B cell (primary cell): ENCODE data around the gene PTPN7.

Source experiments
- EZH2 ChIP-seq: IDR thresholded peaks from 2 replicates; pipeline ENCODE4 v1.6.1; 2012; ENCODE audit warnings: borderline replicate concordance, low read depth, mild to moderate bottlenecking, moderate library complexity, low read length; ENCODE audit not compliant: insufficient read depth, poor library complexity, severe bottlenecking
- TF ChIP-seq, protein P1 (sequence below): fragments of 200-600 bp; IDR thresholded peaks from one replicate; pipeline ENCODE4 v1.8.0; 2022; ENCODE audit warnings: antibody characterized with exemption, mild to moderate bottlenecking

DNA sequence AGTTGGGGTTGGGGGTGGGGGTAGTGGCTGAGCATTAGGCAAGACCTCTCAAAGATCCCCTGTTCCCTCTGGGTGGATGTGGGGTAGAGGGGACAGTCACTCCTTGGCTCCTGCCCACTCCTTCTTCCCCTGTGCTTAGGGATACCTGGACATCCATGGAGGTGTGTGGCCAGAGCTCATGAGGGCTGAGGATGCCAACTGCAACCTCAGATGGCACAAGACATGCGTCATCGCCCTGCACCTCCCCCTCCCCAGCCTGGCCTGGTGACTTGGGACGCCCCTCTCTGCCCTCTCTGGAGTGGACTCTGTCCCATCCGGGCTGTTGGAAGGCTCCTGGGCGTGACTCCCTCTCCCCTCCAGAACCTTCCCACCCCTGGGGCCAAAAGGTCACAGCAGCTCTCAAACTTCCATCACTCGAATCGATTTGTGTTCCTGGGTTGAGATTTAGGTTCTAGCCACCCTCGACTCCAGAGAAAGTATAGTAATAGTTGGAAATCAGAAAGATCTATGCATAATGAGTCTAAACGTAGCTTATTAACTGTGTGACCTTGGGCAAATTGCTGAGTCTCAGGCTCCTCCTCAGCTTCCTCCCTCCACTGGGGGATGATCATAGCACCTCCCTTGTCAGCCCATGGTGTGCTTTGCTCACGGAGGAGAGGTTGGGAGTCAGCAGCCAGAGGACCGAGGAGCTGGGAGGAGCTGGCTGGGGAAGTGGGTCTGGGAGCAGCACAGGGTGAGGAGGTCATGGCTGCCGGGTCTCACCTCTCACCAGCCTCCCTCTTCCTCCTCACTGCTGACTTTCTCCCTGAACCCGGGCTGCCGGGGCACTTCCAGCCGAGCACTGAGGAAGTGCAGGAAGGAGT, 2.2 kb upstream of the PTPN7 start:
- TF ChIP-seq, protein P1, sequence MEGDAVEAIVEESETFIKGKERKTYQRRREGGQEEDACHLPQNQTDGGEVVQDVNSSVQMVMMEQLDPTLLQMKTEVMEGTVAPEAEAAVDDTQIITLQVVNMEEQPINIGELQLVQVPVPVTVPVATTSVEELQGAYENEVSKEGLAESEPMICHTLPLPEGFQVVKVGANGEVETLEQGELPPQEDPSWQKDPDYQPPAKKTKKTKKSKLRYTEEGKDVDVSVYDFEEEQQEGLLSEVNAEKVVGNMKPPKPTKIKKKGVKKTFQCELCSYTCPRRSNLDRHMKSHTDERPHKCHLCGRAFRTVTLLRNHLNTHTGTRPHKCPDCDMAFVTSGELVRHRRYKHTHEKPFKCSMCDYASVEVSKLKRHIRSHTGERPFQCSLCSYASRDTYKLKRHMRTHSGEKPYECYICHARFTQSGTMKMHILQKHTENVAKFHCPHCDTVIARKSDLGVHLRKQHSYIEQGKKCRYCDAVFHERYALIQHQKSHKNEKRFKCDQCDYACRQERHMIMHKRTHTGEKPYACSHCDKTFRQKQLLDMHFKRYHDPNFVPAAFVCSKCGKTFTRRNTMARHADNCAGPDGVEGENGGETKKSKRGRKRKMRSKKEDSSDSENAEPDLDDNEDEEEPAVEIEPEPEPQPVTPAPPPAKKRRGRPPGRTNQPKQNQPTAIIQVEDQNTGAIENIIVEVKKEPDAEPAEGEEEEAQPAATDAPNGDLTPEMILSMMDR, result no peak
- no peak for TF ChIP-seq EZH2
